WTC11 (cell line): ENCODE measurements around the gene DLL1. TPM values are rescaled to one million over a fixed set of nuclear protein-coding genes. Genes with fewer than 3 reads are reported as not detected.

Experiments
- ATAC-seq: fragments of 200-7000 bp; cut with Tn5 transposase; 2 replicates; pipeline ENCODE4 v1.10.0; 2021; ENCODE audit warnings: mild to moderate bottlenecking, moderate library complexity
- CTCF ChIA-PET: fragments of 300-600 bp; sonication (Branson Sonifier 250); formaldehyde crosslinking; loops from one replicate; lab custom pipeline; 2021; ENCODE audit warnings: antibody characterized with exemption; lab: Charles Lee
- POLR2A ChIA-PET: fragments of 350-600 bp; sonication (Branson Sonifier 250); formaldehyde crosslinking; loops from one replicate; lab custom pipeline; 2021; ENCODE audit warnings: antibody characterized with exemption; lab: Charles Lee
- DNase-seq: peaks from one replicate; pipeline ENCODE4 v3.0.0; 2021; ENCODE audit warnings: low spot score
- H3K27ac Mint-ChIP-seq: 2 replicates; pipeline ENCODE4 v1.8.0; 2021; ENCODE audit warnings: mixed read lengths
- H3K27me3 Mint-ChIP-seq: 2 replicates; pipeline ENCODE4 v1.8.0; 2021; ENCODE audit warnings: low read depth, mild to moderate bottlenecking, moderate library complexity, mixed read lengths
- H3K36me3 Mint-ChIP-seq: 2 replicates; pipeline ENCODE4 v1.8.0; 2021; ENCODE audit warnings: mixed read lengths
- H3K4me1 Mint-ChIP-seq: 2 replicates; pipeline ENCODE4 v1.8.0; 2022; ENCODE audit warnings: mixed read lengths
- H3K4me3 Mint-ChIP-seq: 2 replicates; pipeline ENCODE4 v1.8.0; 2021; ENCODE audit warnings: mild to moderate bottlenecking, moderate library complexity, mixed read lengths
- H3K9me3 Mint-ChIP-seq: 2 replicates; pipeline ENCODE4 v1.8.0; 2021; ENCODE audit warnings: mixed read lengths
- AFF4 ChIP-seq: sonication (generic); formaldehyde crosslinking; IDR thresholded peaks from 2 replicates; pipeline ENCODE4 v1.8.1; 2023; ENCODE audit warnings: mild to moderate bottlenecking, missing genetic modification reagents, borderline replicate concordance
- ATF1 ChIP-seq: sonication (generic); formaldehyde crosslinking; IDR thresholded peaks from 2 replicates; pipeline ENCODE4 v1.8.1; 2023; ENCODE audit warnings: mild to moderate bottlenecking, moderate library complexity, missing genetic modification reagents
- ATF3 ChIP-seq: sonication (generic); formaldehyde crosslinking; conservative IDR thresholded peaks from 2 replicates; pipeline ENCODE4 v1.8.1; 2022; ENCODE audit warnings: mild to moderate bottlenecking, missing genetic modification reagents
- GABPB1 ChIP-seq: sonication (generic); formaldehyde crosslinking; IDR thresholded peaks from 2 replicates; pipeline ENCODE4 v1.8.1; 2023; ENCODE audit warnings: mild to moderate bottlenecking, missing genetic modification reagents
- NFE2L1 ChIP-seq: sonication (generic); formaldehyde crosslinking; IDR thresholded peaks from 2 replicates; pipeline ENCODE4 v1.8.1; 2023; ENCODE audit warnings: missing genetic modification reagents
- NFYB ChIP-seq: sonication (generic); formaldehyde crosslinking; conservative IDR thresholded peaks from 2 replicates; pipeline ENCODE4 v1.8.0; 2022; ENCODE audit warnings: low read depth, missing genetic modification reagents
- SMAD4 ChIP-seq: sonication (generic); formaldehyde crosslinking; IDR thresholded peaks from 2 replicates; pipeline ENCODE4 v1.8.0; 2022; ENCODE audit warnings: mild to moderate bottlenecking, missing genetic modification reagents
- STAT6 ChIP-seq: sonication (generic); formaldehyde crosslinking; conservative IDR thresholded peaks from 2 replicates; pipeline ENCODE4 v1.8.1; 2023; ENCODE audit warnings: mild to moderate bottlenecking, low read depth, missing genetic modification reagents, moderate library complexity
- TCF7 ChIP-seq: sonication (generic); formaldehyde crosslinking; IDR thresholded peaks from 2 replicates; pipeline ENCODE4 v1.8.0; 2022; ENCODE audit warnings: mild to moderate bottlenecking, low read depth, missing genetic modification reagents, moderate library complexity
- TP53 ChIP-seq: sonication (generic); formaldehyde crosslinking; IDR thresholded peaks from 2 replicates; pipeline ENCODE4 v1.8.1; 2023; ENCODE audit warnings: mild to moderate bottlenecking, missing genetic modification reagents
- ZBTB21 ChIP-seq: sonication (generic); formaldehyde crosslinking; IDR thresholded peaks from 2 replicates; pipeline ENCODE4 v1.8.1; 2023; ENCODE audit warnings: mild to moderate bottlenecking, missing genetic modification reagents, borderline replicate concordance
- ZNF512 ChIP-seq: sonication (generic); formaldehyde crosslinking; IDR thresholded peaks from 2 replicates; pipeline ENCODE4 v1.8.1; 2022; ENCODE audit warnings: missing genetic modification reagents, borderline replicate concordance
- total RNA-seq: library from RNA; stranded (reverse); gene quantifications from 3 replicates; pipeline ENCODE4 v1.2.3, GENCODE V29; 2021

DLL1 gene
- total RNA-seq, 1 experiment from 2014 or later = 25.3 TPM

GRCh38 chr6:170317076-170317475 lies 26.2 kb upstream of the DLL1 start:
- H3K36me3 Mint-ChIP-seq = peaks cover 20% of the 10 kb centered on the region
- no peak for TF ChIP-seq NFYB (CRISPR knock-in tag)
- TF ChIP-seq ATF1 (CRISPR knock-in tag) = no peak
- no peak for TF ChIP-seq GABPB1 (CRISPR knock-in tag)
- TF ChIP-seq ZNF512 (CRISPR knock-in tag) = no peak
- TF ChIP-seq TP53 = no peak
- TF ChIP-seq ZBTB21 = no peak
- no peak for TF ChIP-seq ATF3
- ATAC-seq (no peak), DNase-seq (no peak)
- peaks cover 22% of the 10 kb centered on the region for H3K4me1 Mint-ChIP-seq
- POLR2A ChIA-PET = no interaction called here
- no peaks in the 10 kb centered on the region for H3K9me3 Mint-ChIP-seq
- no peak overlapping the region for H3K27ac Mint-ChIP-seq
- CTCF ChIA-PET = no interaction called here
- H3K27me3 Mint-ChIP-seq = no peaks in the 10 kb centered on the region
- no peak overlapping the region for H3K4me3 Mint-ChIP-seq

GRCh38 chr6:170316071-170316470 lies 25.2 kb upstream of the DLL1 start:
- ATAC-seq = no peak
- CTCF ChIA-PET = no interaction called here

GRCh38 chr6:170314983-170315382 lies 24.1 kb upstream of the DLL1 start:
- TF ChIP-seq ATF3 (no peak), NFE2L1 (CRISPR knock-in tag) (no peak), STAT6 (CRISPR knock-in tag) (no peak), AFF4 (CRISPR knock-in tag) (no peak), SMAD4 (CRISPR knock-in tag) (no peak), TCF7 (CRISPR knock-in tag) (no peak)
- Mint-ChIP-seq H3K4me3 (no peak overlapping the region), H3K4me1 (peaks cover 22% of the 10 kb centered on the region), H3K27ac (no peak overlapping the region), H3K9me3 (no peaks in the 10 kb centered on the region), H3K27me3 (no peaks in the 10 kb centered on the region), H3K36me3 (peaks cover 20% of the 10 kb centered on the region)
- ChIA-PET POLR2A (no interaction called here), CTCF (no interaction called here)
- ATAC-seq (no peak), DNase-seq (no peak)

More at GRCh38 chr6:170316071-170316470, 25.2 kb upstream of the DLL1 start:
- Mint-ChIP-seq H3K27me3 (no peaks in the 10 kb centered on the region), H3K36me3 (peaks cover 20% of the 10 kb centered on the region), H3K4me3 (no peak overlapping the region), H3K9me3 (no peaks in the 10 kb centered on the region), H3K4me1 (peaks cover 22% of the 10 kb centered on the region), H3K27ac (no peak overlapping the region)
- POLR2A ChIA-PET = no interaction called here
- DNase-seq = no peak
- TF ChIP-seq AFF4 (CRISPR knock-in tag) = no peak
